ENCODE results near the gene EMX1. TPM values are rescaled to one million over a fixed set of nuclear protein-coding genes. Genes with fewer than 3 reads are reported as not detected.

EMX1 gene
- total and polyA plus RNA-seq, 8 donors: 0.08 to 0.38 (median 0.18) TPM; not detected in 3

DNA sequence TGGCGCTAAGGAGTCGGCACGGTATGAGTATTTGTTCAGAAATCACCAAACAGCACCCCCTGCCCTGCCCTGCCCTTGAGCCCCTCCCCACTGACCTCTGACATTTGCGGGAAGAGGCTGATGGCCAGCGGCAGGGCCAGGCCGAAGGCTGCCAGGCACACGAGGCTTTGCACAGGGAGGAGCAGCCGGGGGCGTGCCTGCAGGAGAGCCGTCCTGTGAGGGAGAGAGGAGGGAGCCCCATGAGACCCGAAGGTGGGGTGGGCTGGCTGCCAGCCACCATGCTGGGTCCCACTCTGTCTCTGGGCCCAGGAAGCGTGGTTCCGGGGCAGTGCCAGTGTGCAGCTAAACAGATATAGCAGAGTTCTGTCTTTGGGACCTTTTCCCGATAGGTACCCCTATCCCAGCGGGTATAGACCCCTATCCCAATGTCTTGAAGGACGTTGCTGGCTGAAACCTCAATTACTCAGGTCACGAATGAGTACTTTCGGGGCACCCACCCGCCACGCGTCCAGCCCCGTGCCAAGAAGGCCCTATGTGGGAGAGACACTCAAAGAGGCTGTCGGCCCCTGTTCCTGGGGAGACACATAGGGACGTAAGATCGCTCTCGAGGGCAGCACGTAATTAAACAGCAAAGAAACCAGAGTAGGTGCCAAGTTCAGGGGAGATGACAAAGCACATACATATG lies 43.9 kb downstream of the EMX1 start:
- H3K27me3 ChIP-seq: no peaks in the 10 kb centered on the region
- H3K27ac ChIP-seq: no peak overlapping the region
- no peak overlapping the region for H3K4me3 ChIP-seq
- H3K36me3 ChIP-seq: peaks cover 0 to 37% of the 10 kb centered on the region in 2 donors
- no peaks in the 10 kb centered on the region for H3K9me3 ChIP-seq
- peaks cover 0 to 5% of the 10 kb centered on the region in 2 donors for H3K4me1 ChIP-seq
- ATAC-seq (no peak), DNase-seq (peak in 1 of 4 donors; percentile 57)
- TF ChIP-seq, protein P1, sequence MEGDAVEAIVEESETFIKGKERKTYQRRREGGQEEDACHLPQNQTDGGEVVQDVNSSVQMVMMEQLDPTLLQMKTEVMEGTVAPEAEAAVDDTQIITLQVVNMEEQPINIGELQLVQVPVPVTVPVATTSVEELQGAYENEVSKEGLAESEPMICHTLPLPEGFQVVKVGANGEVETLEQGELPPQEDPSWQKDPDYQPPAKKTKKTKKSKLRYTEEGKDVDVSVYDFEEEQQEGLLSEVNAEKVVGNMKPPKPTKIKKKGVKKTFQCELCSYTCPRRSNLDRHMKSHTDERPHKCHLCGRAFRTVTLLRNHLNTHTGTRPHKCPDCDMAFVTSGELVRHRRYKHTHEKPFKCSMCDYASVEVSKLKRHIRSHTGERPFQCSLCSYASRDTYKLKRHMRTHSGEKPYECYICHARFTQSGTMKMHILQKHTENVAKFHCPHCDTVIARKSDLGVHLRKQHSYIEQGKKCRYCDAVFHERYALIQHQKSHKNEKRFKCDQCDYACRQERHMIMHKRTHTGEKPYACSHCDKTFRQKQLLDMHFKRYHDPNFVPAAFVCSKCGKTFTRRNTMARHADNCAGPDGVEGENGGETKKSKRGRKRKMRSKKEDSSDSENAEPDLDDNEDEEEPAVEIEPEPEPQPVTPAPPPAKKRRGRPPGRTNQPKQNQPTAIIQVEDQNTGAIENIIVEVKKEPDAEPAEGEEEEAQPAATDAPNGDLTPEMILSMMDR (IDR thresholded peaks at IDR 0.05): no peak
- intact Hi-C loops (cut with DNase I): no loop called here

DNA sequence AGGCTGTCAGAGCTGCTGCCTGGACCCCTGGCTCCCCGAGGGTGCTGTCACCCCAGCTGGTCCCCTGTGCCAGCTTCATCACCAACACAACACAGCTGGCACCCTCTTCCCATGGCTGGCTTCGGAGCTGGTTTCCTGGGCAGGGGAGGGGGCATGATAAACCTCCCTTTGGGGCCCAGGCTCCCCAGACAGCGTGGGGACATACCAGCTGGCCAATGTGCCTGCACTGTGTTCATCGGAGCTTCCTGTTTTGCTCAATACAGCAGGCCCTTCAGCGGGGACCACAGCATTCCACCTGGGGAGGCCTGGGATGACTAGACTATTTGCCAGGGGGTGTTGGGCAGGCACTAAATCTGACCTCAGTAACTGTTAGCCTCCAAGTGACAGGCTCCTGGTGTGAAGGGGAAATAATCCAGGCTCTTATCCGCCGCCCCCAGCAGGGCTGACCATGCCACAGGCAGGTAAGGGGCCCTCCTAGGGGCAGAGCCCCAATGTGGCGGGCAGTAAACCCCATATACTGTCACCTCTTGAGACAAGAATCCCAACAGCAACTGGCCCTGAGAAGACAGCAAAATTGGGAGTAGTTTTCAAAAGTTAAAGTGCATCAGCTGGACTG lies 44.6 kb downstream of the EMX1 start:
- Histone ChIP-seq H3K27ac (no peak overlapping the region), H3K27me3 (no peaks in the 10 kb centered on the region), H3K36me3 (peaks cover 0 to 41% of the 10 kb centered on the region in 2 donors), H3K4me3 (no peak overlapping the region), H3K4me1 (no peaks in the 10 kb centered on the region), H3K9me3 (no peaks in the 10 kb centered on the region)
- intact Hi-C loops (cut with DNase I): no loop called here
- DNase-seq: peak in 1 of 4 donors; percentile 50
- ATAC-seq: no peak
- TF ChIP-seq, protein P1 (IDR thresholded peaks at IDR 0.05): no peak

DNA sequence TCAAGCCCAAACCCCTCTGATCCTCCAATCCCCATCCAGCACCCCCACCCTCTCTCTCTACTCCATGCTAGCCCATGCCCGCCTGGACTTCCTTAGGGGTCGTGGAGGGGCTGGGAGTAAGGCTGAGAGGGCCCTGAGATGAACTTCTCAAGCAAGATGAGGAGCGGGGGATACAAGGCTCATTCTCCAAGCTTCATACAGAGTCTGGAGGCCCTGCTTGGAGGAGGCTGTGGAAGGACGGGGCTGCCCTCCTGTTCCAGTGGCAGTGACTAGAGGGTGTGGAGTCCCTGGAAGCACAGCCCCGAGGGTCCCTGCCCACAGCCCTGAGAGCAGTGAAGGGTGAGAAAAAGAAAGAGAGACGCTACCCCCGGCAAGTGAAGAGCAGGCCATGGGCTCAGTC lies 45.6 kb downstream of the EMX1 start:
- intact Hi-C loops (cut with DNase I): no loop called here
- H3K36me3 ChIP-seq: peaks cover 0 to 42% of the 10 kb centered on the region in 2 donors
- ATAC-seq: no peak
- peak in 1 of 4 donors; percentile 24 for DNase-seq
- TF ChIP-seq, protein P1 (IDR thresholded peaks at IDR 0.05): no peak
- no peak overlapping the region for H3K4me3 ChIP-seq
- H3K27ac ChIP-seq: no peak overlapping the region
- H3K27me3 ChIP-seq: no peaks in the 10 kb centered on the region
- no peaks in the 10 kb centered on the region for H3K9me3 ChIP-seq
- no peaks in the 10 kb centered on the region for H3K4me1 ChIP-seq

DNA sequence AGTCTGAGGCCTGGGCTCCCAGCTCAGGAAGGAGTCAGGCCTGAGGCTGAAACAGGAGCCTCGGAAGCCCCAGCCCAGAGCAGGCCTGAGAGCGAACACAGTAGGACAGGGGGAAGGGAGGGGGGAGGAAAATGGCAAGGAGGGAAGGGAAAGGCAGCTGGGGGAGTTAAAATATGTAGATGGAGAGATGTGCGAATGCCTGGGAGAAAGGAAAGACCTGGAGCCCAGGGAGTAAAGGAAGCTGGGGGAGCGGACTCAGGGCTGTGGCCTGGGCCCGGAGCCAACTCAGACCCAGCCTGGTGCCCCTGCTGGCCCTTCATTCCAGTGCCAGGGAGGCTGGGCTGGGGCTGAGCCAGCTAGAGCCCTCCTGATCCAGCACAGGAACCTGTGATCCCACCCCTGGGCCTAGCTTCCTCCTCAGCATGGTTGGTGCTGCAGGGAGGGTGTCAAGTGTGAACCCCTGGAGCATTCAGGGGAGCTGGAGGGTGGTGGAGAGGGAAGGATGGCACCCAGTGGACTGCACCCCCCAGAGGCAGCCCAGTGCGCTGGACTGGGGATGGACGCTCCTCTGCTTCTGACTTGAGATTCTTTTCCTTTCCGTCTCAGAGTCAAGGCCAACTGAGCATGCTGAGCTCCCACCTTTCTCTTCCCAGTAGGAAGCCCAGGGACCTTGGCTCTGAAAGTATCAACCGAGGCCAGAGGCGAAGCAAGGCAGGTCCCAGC lies 46.3 kb downstream of the EMX1 start:
- Histone ChIP-seq H3K4me3 (no peak overlapping the region), H3K9me3 (no peaks in the 10 kb centered on the region), H3K27me3 (no peaks in the 10 kb centered on the region), H3K27ac (no peak overlapping the region), H3K36me3 (peaks cover 0 to 40% of the 10 kb centered on the region in 2 donors), H3K4me1 (no peaks in the 10 kb centered on the region)
- ATAC-seq: no peak
- DNase-seq: peak in 1 of 4 donors; percentile 63
- TF ChIP-seq, protein P1 (IDR thresholded peaks at IDR 0.05): no peak
- intact Hi-C loops (cut with DNase I): no loop called here

DNA sequence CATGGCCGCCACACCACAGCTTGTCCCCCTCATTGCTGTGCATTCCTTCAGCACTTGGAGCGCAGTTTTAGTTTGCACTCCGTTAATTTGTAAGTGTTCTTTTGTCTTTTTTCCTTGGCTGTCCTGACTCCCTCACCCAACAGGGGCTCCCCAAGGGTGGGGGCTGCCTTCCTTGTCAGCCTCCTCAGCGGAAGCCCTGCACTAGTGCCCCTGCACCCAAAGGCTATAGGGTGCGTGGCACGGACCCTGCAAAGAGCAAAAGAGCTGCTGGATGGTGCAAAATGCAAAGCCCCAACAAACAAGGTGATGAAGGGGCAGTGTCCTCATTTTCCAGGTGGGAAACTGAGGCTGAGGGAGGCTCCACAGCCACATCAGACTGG lies 46.8 kb downstream of the EMX1 start:
- DNase-seq (peak in 1 of 4 donors; percentile 34), ATAC-seq (no peak)
- no peaks in the 10 kb centered on the region for H3K27me3 ChIP-seq
- H3K4me3 ChIP-seq: no peak overlapping the region
- H3K4me1 ChIP-seq: no peaks in the 10 kb centered on the region
- peaks cover 0 to 40% of the 10 kb centered on the region in 2 donors for H3K36me3 ChIP-seq
- intact Hi-C loops (cut with DNase I): no loop called here
- no peaks in the 10 kb centered on the region for H3K9me3 ChIP-seq
- TF ChIP-seq, protein P1 (IDR thresholded peaks at IDR 0.05): no peak
- no peak overlapping the region for H3K27ac ChIP-seq

Measured in left lung (tissue), 10 donors.